Measurements from ENCODE around the gene DAG1.
"Not testable (repeated sequence)": the region's sequence is repeated elsewhere in the genome, so short reads cannot be mapped to it uniquely, and the experiment has no call there.

The DAG1 gene

DNA sequence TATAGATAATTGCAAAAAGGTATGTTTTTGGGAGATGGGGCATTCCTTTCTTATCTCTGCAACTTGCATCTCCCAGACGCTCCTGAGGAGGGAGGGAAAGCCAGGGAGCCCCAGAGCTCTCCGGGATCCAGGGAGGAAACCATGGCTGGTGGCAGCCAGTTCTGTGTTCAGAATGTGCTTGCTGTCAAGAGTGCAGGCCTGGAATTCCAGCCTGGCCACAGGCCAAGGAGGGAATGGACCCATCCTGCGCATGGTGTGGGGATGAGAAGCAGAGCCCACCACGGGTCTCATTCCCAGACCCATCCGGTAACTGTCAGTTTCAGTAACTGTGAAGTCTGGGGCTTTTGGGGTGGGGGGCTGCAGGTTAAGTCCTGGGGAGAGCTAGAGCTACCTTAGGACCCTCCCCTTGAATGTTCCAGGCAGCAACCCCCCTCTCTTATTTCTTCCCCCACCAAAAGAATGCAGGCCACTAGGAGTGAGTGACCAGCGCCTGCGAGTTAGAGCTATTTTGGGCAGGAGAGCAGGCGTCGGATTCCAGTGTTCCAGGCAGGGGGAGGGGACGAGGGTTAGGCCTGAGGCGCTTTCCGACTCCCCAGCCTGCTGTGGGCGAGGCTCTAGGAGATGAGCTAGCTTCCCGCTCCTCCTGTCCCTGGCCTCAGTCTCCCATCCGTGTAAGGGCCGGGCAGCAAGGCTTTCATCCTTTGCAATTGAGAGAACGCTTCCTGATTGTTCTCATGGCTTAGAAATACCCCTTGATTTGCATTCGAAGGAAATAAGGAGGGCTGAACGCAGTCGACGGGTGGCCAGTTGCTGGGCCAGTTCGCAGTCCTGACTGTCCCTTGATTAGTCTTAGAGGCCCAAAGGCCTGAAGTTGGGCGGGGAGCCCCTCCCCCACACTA lies 781 bp upstream of the DAG1 start:
- DNase-seq (ENCODE audit: low read depth in 4 of 4, low spot score in 1 of 4), result peak in 1 of 4 experiments; percentile 3

DNA sequence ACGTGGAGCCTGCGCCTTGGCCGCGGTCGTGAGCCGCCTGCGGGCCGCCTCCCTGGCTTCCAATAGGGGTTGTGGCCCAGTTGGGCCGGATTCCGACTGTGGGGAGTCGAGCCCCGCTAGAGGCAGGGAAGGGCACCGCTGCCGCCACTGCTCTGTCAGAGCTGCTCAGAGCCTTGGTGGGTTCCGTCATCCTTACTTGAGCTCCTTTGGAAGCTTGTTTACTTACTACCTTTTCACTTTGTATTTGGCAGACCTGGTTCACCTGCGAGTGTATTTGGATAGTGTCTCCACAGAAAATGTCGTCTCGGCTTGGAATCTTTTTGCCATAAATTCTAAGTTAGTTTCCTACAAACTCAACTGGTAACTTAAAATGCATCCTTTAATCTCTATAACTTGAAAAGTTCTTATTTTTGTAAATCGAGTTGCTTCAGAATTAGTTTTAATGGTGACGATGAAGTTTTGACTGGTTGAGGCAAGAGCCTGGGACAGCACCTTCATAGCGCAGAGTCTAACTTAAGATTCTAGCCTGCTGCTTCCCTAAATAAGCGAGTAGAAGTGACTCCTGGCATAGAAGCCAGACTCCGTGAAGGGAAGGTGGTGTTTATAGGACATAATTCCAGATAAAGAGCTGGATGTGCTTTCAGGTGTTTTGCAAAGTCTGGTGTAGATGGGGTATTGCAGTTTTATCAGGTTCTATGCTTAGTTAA lies 800 bp downstream of the DAG1 start:
- DNase-seq (ENCODE audit: low read depth in 4 of 4, low spot score in 1 of 4), result peak in 1 of 4 experiments; percentile 9

DNA sequence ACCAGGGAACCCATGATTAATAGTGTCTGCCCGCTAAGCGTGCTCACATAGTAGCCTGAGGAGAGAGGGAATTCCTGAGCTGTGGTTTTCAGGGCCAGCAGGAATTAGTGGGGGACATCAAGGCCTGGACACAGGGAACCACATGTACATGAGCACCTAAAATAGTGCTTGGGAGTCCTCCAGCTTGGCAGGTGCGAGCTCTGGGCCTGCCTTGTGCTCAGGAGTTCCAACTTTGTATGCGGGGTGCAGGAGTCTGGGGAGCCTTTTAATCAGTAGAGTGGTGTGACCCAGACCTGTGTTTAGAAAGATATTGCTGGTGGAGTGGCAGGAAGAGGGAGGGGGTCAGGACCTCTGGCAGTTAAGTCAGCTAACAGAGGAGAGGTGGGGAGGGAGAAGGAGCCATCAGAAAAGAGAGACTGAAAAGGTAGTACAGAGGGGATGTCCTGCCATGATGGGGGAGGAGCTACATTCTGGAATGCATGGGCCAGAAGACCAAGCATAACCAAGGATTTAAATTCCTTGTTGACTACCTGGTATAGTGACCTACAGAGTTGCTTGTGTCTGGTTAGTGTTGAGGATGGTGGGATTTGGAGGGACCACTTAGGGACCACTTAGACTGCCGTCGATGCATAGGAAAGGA lies 1.9 kb downstream of the DAG1 start:
- DNase-seq (ENCODE audit: low read depth in 4 of 4, low spot score in 1 of 4), result no peak

DNA sequence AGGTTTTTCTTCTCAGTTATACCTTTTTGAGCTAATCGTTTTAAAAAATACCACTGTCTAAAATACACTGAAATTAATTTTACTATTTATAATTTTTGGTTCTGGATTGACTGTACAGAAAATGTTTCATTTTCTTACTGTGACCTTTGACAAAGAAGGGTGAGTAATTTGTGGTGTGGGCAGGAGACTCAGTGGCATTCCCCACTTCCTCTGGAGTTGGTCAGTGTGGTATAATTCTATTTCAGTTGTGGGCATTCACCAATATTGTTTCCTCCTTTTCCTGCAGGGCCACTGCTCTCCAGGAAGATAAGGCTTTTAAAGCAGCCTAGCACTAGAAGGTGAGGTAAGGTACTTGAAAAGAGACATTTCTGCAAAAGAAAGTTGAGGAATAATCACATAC lies 6.5 kb downstream of the DAG1 start:
- no peak for DNase-seq (ENCODE audit: low read depth in 4 of 4, low spot score in 1 of 4)

DNA sequence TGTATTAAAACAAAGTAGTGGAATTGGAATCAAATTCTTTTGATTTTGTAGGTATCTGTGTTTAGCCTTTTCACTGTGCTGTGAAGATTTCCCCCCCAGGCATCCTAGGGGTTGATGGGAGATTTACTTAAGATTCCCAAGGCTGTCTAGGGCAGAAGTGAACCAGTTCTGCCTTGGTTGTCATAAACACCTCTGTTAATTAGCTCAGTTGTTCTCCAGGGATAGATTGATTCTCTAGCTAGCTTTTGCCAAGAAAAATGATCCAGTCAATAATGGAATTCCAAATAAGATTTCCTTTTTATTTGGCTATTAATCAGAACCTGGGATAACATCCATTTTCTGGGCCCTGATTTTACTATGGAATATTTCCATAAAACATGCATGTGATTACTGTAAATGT lies 12.7 kb downstream of the DAG1 start:
- DNase-seq (ENCODE audit: low read depth in 4 of 4, low spot score in 1 of 4), result no peak

DNA sequence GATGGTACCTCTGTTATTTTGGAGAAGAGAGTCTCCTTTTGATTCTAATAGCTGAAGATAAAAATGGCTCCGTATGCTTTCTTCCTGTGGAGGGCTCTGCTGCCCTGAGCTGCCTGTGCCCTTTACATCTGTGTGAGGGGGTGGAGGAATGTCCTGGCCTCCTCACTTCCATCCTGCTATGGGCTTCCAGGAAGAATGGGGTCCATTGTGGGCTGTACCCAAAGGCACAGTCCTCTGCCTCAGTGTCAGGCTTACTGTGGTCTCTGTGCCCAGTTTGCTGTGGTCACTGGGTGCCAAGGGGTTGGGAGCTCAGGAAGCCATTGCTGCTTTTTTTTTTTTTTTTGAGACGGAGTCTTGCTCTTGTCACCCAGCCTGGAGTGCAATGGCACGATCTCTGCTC lies 14.4 kb downstream of the DAG1 start:
- no peak for DNase-seq (ENCODE audit: low read depth in 4 of 4, low spot score in 1 of 4)

DNA sequence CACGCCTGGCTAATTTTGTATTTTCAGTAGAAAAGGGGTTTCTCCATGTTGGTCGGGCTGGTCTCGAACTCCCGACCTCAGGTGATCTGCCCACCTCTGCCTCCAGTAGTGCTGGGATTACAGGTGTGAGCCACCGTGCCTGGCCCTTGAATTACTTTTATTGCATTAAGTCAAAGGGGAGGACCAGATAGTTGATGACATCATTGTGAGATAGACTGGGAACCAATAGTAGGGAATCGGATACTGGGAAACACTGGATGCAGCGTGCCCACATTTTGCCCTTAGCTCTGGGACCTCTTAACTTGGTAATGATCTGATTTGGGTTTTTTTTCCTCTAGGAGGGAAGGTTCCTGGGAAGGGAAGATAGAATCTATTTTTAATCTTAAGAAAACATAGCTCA lies 19.2 kb downstream of the DAG1 start:
- DNase-seq (ENCODE audit: low read depth in 4 of 4, low spot score in 1 of 4), result no peak

DNA sequence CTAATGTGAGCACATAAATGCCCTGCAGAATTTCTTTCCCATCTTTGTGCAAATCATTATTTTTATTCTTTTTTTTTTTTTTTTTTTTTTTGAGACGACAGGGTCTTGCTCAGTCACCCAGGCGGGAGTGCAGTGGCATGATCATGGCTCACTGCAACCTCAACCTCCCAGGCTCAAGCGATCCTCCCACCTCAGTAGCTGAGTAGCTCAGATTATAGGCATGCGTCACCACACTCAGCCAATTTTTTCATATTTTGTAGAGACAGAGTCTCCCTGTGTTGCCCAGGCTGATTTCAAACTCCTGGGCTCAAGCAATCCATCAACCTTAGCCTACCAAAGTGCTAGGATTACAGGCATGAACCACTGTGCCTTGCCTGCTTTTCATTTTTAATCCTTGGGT lies 22.9 kb downstream of the DAG1 start:
- no peak for DNase-seq (ENCODE audit: low read depth in 4 of 4, low spot score in 1 of 4)

DNA sequence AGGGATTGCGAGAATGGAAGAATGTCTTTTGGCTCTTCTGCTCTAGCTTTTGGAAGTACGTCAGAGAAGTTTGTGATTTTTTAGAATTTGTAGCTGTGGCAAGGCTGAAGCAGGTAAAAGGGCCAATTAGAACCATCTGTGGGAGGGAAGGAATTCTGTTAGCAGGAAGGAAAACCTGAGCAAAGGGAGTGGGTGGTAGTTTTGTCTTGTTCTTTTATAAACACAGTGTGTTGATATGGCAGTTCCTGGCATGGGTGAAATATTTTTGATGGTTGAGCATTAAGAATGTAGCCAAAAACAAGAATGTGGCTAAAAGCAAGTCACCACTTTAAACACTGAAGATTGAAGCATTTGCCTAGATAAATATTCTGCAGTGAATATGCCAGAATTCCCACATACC lies 23.8 kb downstream of the DAG1 start:
- DNase-seq (ENCODE audit: low read depth in 4 of 4, low spot score in 1 of 4), result no peak

DNA sequence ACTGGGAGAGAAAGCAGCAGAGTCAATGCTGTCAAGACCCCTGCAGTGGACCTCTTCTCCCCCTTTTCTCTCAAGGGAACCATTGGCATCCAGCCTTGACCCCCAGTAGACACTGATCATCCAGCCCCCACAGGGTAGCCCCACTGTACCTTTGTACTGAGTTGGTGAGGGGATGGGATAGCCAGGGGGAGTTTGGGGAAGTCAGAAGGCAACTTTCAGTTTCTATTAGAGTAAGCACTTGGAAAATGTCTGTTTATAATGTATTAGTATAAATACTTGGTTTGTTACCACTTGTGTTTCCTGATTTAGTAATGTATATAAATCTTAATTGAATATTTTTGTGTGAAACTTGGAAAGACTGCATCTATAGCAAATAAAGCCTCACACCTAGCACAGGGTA lies 25.0 kb downstream of the DAG1 start:
- DNase-seq (ENCODE audit: low read depth in 4 of 4, low spot score in 1 of 4), result no peak

DNA sequence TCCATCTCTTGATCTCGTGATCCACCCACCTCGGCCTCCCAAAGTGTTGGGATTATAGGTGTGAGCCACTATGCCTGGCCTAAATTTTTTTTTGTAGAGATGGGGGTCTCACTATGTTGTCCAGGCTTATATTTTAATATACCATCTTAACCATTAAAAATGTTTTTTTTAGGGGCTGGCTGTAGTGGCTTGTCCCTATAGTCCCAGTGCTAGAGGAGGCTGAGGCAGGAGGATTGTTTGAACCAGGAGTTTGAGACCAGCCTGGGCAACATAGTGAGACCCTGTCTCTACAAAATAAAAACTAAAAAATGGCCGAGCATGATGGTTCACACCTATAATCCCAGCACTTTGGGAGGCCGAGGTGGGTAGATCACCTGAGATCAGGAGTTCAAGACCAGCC lies 26.8 kb downstream of the DAG1 start:
- DNase-seq (ENCODE audit: low read depth in 4 of 4, low spot score in 1 of 4), result not testable (repeated sequence)

DNA sequence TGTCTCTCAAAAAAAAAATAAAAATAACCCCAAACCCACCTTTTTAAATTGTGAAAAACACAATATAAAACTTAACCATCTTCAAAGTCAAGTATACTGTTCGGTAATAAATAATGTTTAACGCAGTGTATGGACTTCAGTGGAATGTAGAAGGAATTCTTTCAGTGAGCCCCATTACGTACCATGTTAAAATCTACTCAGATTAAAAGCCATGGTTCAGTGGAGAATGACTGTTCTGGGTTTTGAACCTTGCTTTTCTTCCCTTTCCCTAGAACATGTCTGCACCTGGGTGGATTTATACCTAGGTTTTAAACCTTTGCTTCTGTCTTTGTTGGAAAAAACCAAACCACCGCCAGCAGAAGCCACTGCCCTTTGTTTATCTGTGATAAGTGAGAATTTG lies 27.5 kb downstream of the DAG1 start:
- no peak for DNase-seq (ENCODE audit: low read depth in 4 of 4, low spot score in 1 of 4)

DNA sequence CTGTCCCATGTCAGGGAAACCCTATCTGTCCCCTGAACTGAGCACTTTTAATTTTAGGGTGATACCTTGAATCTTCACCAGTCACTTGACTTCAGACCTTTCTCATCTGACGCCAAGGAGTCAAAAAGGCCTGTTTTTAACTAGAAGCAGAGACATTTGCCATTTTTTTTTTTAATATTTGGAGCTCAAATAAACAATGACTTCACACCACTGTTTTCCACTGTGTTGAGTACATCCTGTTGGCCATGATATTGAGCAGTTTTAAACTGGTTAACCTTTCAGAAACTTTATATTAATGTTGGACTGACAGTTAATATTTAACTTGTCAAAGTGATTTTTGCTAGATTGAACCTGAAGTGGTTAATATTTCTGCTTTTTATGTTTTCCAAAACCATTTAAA lies 28.2 kb downstream of the DAG1 start:
- no peak for DNase-seq (ENCODE audit: low read depth in 4 of 4, low spot score in 1 of 4)

DNA sequence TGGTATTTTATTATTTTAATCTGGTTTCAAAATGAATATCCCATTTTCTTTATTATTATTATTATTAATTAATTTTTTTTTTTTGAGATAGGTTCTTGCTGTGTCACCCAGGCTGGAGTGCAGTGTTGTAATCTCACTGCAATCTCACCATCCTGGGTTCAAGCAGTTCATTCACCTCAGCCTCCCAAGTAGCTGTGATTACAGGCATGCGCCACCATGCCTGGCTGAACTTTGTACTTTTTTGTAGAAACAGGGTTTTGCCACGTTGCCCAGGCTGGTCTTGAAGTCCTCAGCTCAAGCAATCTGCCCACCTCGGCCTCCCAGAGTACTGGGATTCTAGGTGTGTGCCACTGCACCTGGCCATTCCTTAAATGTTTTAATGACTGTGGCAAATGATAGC lies 28.6 kb downstream of the DAG1 start:
- DNase-seq (ENCODE audit: low read depth in 4 of 4, low spot score in 1 of 4), result no peak

DNA sequence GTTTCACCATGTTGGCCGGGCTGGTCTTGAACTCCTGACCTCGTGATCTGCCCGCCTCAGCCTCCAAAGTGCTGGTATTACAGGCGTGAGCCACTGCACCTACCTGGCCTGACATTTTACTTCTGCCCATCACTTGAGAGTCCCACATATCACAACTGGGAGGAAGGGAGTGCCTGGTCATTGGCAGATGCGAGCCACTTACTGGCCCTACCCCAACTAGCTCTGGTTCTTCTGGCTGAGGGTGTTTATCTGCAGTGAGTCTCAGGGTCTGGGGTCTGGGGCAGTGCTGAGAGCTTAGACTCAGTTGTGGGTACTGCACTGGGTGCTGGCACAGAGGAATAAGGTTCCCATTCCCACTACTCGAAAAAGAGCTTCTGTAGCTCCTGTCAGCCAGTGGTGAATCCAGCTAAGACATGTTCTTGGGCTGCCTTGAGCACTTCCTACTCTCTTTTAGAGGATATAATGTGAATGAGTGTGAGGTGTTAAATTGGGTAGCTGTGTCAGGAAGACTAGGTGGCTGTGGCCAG lies 30.2 kb downstream of the DAG1 start:
- DNase-seq (ENCODE audit: low read depth in 4 of 4, low spot score in 1 of 4), result no peak

DNA sequence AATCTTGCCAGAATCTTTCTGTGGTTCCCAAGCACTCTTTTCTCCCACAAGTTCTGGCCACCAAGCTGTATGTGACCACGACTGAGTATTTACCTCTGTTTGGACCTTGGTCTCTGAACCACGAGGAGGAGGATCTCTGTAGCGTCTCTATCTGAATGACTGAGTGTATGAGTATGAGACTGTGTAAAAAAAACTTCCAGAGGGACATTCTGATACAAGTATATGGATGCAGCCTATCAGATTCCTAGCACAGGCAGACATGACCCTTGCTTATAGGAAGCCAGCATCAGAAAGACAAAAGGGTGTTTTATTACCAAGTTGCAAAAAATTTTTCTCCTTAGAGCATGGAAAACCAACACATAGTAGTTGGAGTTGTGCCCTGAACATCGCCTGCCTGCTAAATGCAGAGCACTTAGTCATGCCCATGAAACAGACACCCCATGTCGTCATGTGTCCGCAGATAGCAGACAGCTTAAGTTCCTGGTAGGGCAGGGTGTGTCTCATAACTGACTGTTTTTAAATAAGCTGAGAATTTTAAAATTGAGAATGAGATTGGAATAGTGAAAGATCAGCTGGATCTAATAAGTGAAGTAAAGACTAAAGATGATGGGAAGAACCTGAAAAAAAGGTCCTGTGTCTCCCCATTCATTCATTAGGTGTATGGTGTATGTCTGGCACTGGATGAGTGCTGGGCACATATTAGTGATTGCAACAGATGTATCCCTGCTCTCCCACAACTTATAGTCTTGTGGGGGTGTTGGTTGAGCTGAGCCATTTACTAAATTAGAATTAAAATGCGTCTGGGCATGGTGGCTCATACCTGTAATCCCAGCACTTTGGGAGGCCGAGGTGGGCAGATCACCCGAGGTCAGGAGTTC lies 30.9 kb downstream of the DAG1 start:
- DNase-seq (ENCODE audit: low read depth in 4 of 4, low spot score in 1 of 4), result no peak

DNA sequence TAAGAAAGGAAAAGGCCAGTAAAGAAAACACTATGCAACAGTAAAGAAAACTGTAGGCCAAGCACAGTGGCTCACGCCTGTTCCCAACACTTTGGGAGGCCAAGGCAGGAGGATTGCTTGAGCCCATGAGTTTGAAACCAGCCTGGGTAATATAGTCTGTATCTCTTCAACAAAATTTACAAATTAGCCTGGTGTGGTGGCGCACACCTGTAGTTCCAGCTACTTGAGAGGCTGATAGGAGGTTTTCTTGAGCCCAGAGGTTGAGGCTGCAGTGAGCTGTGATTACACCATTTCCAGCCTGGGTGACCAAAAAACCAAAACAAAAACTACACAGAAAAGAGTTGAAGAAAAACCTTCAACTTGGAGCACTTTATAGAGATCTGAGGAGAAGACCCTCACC lies 31.8 kb downstream of the DAG1 start:
- DNase-seq (ENCODE audit: low read depth in 4 of 4, low spot score in 1 of 4), result no peak

DNA sequence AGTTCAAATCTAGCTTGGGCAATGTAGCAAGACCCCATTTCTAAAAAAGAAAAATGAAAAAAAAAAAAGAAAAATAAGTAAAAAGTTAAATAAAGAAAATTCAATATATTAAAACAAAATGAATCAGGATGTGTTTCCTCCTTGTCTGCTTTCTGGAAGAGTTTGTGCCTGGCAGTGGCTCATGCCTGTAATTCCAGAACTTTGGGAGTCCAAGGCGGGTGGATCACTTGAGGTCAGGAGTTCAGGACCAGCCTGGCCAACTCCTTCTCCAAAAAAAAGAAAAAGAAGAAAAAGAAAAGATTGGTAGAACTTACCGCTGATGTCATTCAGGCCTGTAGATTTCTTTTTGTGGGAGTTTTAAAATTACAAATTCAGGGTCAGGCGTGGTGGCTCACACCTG lies 36.8 kb downstream of the DAG1 start:
- DNase-seq (ENCODE audit: low read depth in 4 of 4, low spot score in 1 of 4), result no peak

DNA sequence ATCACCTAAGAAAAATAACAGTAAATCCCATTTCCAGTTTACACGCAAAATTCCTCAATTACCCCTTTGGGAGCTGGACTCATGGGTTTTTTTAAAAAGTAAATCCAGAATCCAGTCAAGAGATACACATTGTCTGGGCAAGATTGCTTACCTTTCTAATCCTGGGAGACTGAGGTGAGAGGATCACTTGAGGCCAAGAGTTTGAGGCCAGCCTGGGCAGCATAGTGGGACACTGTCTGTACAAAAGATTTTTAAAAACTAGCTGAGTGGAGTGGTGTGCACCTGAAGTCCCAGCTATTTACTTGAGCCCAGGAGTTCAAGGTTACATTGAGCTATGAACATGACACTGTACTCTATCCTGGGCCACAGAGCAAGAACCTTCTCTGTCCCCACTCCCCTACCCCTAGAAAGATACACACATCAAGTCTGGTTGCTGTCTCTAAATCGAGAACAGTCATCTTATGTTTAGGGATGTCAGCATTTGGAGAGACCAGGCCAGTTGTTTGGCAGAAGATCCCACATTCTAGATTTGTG lies 39.0 kb downstream of the DAG1 start:
- DNase-seq (ENCODE audit: low read depth in 4 of 4, low spot score in 1 of 4), result no peak

DNA sequence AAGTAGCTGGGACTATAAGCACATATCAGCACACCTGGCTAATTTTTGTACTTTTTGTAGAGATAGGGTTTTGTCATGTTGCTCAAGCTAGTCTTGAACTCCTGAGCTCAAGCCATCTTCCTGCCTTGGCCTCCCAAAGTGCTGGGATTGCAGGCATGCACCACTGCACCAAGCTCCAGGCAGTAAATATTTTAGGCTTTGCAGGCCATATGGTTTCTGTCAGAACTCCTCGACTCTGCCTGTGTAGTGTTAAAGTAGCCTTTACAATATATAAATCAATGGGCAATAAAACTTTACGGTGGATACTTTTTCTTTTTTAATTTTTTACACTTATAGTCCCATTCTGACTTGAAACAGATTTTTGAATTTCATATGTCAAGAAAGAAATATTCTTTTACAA lies 41.6 kb downstream of the DAG1 start:
- DNase-seq (ENCODE audit: low read depth in 4 of 4, low spot score in 1 of 4), result no peak

Data from stimulated activated CD4-positive, alpha-beta T cell treated with anti-CD3 and anti-CD28 coated beads, Interleukin-1b, Interleukin-23, amount 100 ng/mL, for 24 hours (primary cell).